Vagina (tissue), 2 donors: ENCODE results near the gene CXCL12. TPM values are rescaled to one million over a fixed set of nuclear protein-coding genes. Genes with fewer than 3 reads are reported as not detected.

Experiments
- DNase-seq, 2 donors: peaks; one replicate each; pipeline ENCODE4 v3.0.0-alpha.2; 2017; ENCODE audit errors: extremely low spot score in 2 of 2
- H3K27ac ChIP-seq: fragments of 200-600 bp; sonication (generic); one replicate; pipeline ENCODE4 v1.5.1; 2019
- H3K27me3 ChIP-seq: fragments of 200-600 bp; sonication (generic); one replicate; pipeline ENCODE4 v1.5.1; 2019
- H3K36me3 ChIP-seq, 2 donors: fragments of 200-600 bp; sonication (generic); one replicate each; pipeline ENCODE4 v1.5.1; 2017 to 2019
- H3K4me1 ChIP-seq: fragments of 200-600 bp; sonication (generic); one replicate; pipeline ENCODE4 v1.5.1; 2019
- H3K4me3 ChIP-seq, 2 donors: fragments of 200-600 bp; sonication (generic); 1 replicate in 1 of 2; 2 replicates in 1 of 2; pipeline ENCODE4 v1.5.1; 2016 to 2019
- H3K9me3 ChIP-seq: fragments of 200-600 bp; sonication (generic); one replicate; pipeline ENCODE4 v1.5.1; 2019
- POLR2A ChIP-seq, 2 donors: fragments of 450-650 bp; IDR thresholded peaks; one replicate each; pipeline ENCODE4 v1.6.1; 2017; ENCODE audit warnings: antibody characterized with exemption in 2 of 2, mild to moderate bottlenecking in 2 of 2, moderate library complexity in 2 of 2
- POLR2AphosphoS5 ChIP-seq, 2 donors: sonication (generic); formaldehyde crosslinking; IDR thresholded peaks; one replicate each; pipeline ENCODE4 v1.9.0; 2017; ENCODE audit warnings: antibody characterized with exemption in 2 of 2, mild to moderate bottlenecking in 2 of 2, low read depth in 1 of 2; ENCODE audit not compliant: insufficient read depth in 1 of 2
- intact Hi-C: fragments of 100-400 bp; cut with DNase I; formaldehyde crosslinking; loops from one replicate; pipeline ENCODE4 v1.15.1; 2023
- total RNA-seq: library from RNA; depleted of rRNA; stranded (reverse); fragments of >200 nt; gene quantifications from one replicate; pipeline ENCODE4 v1.2.3, GENCODE V29; 2016
- TF ChIP-seq, protein P1 (sequence below), 3 experiments: fragments of 450-650 bp in 2 of 3; fragments of 200-600 bp in 1 of 3; sonication (generic) in 1 of 3; IDR thresholded peaks; one replicate each; pipeline ENCODE4 v1.5.1; 2017 to 2019; ENCODE audit warnings: antibody characterized with exemption in 3 of 3, mild to moderate bottlenecking in 2 of 3, moderate library complexity in 2 of 3

CXCL12 gene
- total RNA-seq, 1 donor from 2014 or later = 112 TPM

DNA sequence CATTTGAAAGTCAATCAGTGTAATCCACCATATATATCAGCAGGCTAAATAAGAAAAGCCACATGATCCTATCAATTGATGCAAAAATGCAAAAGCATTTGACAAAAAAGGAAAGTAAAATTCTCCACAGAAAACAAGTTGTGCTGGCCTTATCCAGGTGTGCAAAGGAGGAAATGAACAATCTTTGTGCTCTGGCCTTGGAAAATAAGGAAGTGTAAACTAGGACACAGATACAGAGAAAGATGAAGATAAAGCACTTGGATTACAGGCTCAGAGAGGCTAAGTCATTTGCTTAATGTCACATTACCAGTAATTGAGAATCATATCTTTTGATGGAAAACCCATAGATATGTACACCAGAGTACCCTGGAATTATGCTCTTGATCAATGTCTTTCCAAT is 54.5 kb downstream of the CXCL12 start:
- intact Hi-C loops = no loop called here
- no peak overlapping the region for H3K27ac ChIP-seq
- H3K36me3 ChIP-seq = no peaks in the 10 kb centered on the region
- TF ChIP-seq, protein P1, sequence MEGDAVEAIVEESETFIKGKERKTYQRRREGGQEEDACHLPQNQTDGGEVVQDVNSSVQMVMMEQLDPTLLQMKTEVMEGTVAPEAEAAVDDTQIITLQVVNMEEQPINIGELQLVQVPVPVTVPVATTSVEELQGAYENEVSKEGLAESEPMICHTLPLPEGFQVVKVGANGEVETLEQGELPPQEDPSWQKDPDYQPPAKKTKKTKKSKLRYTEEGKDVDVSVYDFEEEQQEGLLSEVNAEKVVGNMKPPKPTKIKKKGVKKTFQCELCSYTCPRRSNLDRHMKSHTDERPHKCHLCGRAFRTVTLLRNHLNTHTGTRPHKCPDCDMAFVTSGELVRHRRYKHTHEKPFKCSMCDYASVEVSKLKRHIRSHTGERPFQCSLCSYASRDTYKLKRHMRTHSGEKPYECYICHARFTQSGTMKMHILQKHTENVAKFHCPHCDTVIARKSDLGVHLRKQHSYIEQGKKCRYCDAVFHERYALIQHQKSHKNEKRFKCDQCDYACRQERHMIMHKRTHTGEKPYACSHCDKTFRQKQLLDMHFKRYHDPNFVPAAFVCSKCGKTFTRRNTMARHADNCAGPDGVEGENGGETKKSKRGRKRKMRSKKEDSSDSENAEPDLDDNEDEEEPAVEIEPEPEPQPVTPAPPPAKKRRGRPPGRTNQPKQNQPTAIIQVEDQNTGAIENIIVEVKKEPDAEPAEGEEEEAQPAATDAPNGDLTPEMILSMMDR (IDR thresholded peaks at IDR 0.05) = no peak
- TF ChIP-seq POLR2AphosphoS5 (IDR thresholded peaks at IDR 0.05; ENCODE audit: insufficient read depth in 1 of 2, low read depth in 1 of 2) (no peak), POLR2A (IDR thresholded peaks at IDR 0.05) (no peak)
- H3K27me3 ChIP-seq = no peaks in the 10 kb centered on the region
- DNase-seq = no peak
- no peaks in the 10 kb centered on the region for H3K4me1 ChIP-seq
- H3K9me3 ChIP-seq = no peaks in the 10 kb centered on the region
- no peak overlapping the region for H3K4me3 ChIP-seq

DNA sequence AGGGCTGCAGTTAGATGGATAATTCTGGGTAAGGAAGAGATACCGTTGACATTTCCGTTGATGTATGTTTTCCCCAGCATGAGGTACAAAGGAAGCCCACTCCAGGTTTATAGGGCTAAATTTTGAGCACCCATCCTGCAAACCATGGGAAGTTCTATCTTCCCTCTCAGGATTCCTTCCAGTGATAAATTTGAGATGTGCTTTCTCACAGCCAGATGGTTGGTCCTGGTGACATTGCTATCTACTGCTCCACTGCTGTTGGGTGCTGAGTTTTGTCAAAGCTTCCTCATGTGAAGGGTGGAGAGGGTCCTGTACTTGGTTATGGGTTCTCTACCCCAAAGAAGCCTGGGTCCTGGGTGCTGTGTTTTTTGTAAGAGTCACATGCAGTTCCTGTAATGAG is 57.4 kb downstream of the CXCL12 start:
- H3K27ac ChIP-seq = no peak overlapping the region
- no peak overlapping the region for H3K4me3 ChIP-seq
- no peaks in the 10 kb centered on the region for H3K36me3 ChIP-seq
- TF ChIP-seq, protein P1 (IDR thresholded peaks at IDR 0.05) = no peak
- TF ChIP-seq POLR2AphosphoS5 (IDR thresholded peaks at IDR 0.05; ENCODE audit: insufficient read depth in 1 of 2, low read depth in 1 of 2) (no peak), POLR2A (IDR thresholded peaks at IDR 0.05) (no peak)
- no peaks in the 10 kb centered on the region for H3K27me3 ChIP-seq
- H3K4me1 ChIP-seq = no peaks in the 10 kb centered on the region
- H3K9me3 ChIP-seq = no peaks in the 10 kb centered on the region
- DNase-seq = no peak
- intact Hi-C loops = no loop called here
